HG03457 (cell line): Measurements from ENCODE around the gene CNTN4.

Source experiments
- ATAC-seq: cut with Tn5 transposase; IDR thresholded peaks from one replicate; pipeline ENCODE4 v1.9.1; 2021; ENCODE audit warnings: moderate number of reproducible peaks; ENCODE audit not compliant: unreplicated experiment

CNTN4 gene

GRCh38 chr3:2657971-2658370 lies 559.3 kb downstream of the CNTN4 start:
- no peak for ATAC-seq

- no peak for ATAC-seq
These were observed 561.2 kb downstream of the CNTN4 start for GRCh38 chr3:2659896-2660295.

- ATAC-seq = no peak
These were observed 562.4 kb downstream of the CNTN4 start for GRCh38 chr3:2661078-2661477.

- no peak for ATAC-seq
These were observed 578.8 kb downstream of the CNTN4 start for GRCh38 chr3:2677501-2677900.

GRCh38 chr3:2680236-2680635 lies 581.6 kb downstream of the CNTN4 start:
- ATAC-seq = no peak

- ATAC-seq = no peak
These were observed 585.4 kb downstream of the CNTN4 start for GRCh38 chr3:2684046-2684445.

- ATAC-seq = no peak
These were observed 588.3 kb downstream of the CNTN4 start for GRCh38 chr3:2686816-2687502.

GRCh38 chr3:2697589-2697988 lies 598.9 kb downstream of the CNTN4 start:
- no peak for ATAC-seq

- ATAC-seq = no peak
These were observed 602.8 kb downstream of the CNTN4 start for GRCh38 chr3:2701471-2701870.

- ATAC-seq = no peak
These were observed 607.6 kb downstream of the CNTN4 start for GRCh38 chr3:2706144-2706835.

- no peak for ATAC-seq
These were observed 608.2 kb downstream of the CNTN4 start for GRCh38 chr3:2706836-2707210.

- no peak for ATAC-seq
These were observed 612.4 kb downstream of the CNTN4 start for GRCh38 chr3:2711081-2711480.

GRCh38 chr3:2713923-2714322 lies 615.3 kb downstream of the CNTN4 start:
- ATAC-seq = no peak

GRCh38 chr3:2714834-2715233 lies 616.2 kb downstream of the CNTN4 start:
- ATAC-seq = no peak

GRCh38 chr3:2727101-2727500 lies 628.4 kb downstream of the CNTN4 start:
- ATAC-seq = no peak

GRCh38 chr3:2727610-2728318 lies 629.1 kb downstream of the CNTN4 start:
- ATAC-seq = no peak

- no peak for ATAC-seq
These were observed 633.2 kb downstream of the CNTN4 start for GRCh38 chr3:2731843-2732242.

- ATAC-seq = no peak
These were observed 636.8 kb downstream of the CNTN4 start for GRCh38 chr3:2735392-2735894.

- ATAC-seq = no peak
These were observed 642.9 kb downstream of the CNTN4 start for GRCh38 chr3:2741516-2741915.

- peak; percentile 94 for ATAC-seq
These were observed 666.4 kb downstream of the CNTN4 start for GRCh38 chr3:2765002-2765579.

GRCh38 chr3:2770451-2770850 lies 671.8 kb downstream of the CNTN4 start:
- ATAC-seq = no peak

- peak; percentile 98 for ATAC-seq
These were observed 672.5 kb downstream of the CNTN4 start for GRCh38 chr3:2771193-2771592.
